Measurements from ENCODE around the gene TTC31.
"Not testable (repeated sequence)": the region's sequence is repeated elsewhere in the genome, so short reads cannot be mapped to it uniquely, and the experiment has no call there.

The TTC31 gene

GRCh38 chr2:74482801-74483674, at the start of gene TTC31, which contains the start of gene CCDC142:
TTC31 (plus strand) TSS chr2:74483081; CDS start chr2:74483096, 15 bp downstream.
CCDC142 (minus strand) TSS chr2:74482998; CDS start chr2:74482837, 161 bp downstream.
- DNase-seq (ENCODE audit: low read depth): peak; percentile 91

GRCh38 chr2:74436111-74436805, 46.6 kb upstream of the TTC31 start:
- DNase-seq (ENCODE audit: low read depth): no peak

- no peak for DNase-seq (ENCODE audit: low read depth)
Measured at GRCh38 chr2:74436848-74437695, 45.8 kb upstream of the TTC31 start.

GRCh38 chr2:74438248-74438647, 44.6 kb upstream of the TTC31 start:
- DNase-seq (ENCODE audit: low read depth): no peak

- no peak for DNase-seq (ENCODE audit: low read depth)
Measured at GRCh38 chr2:74439373-74439772, 43.5 kb upstream of the TTC31 start.

GRCh38 chr2:74439803-74440377, 43.0 kb upstream of the TTC31 start:
- DNase-seq (ENCODE audit: low read depth): no peak

GRCh38 chr2:74440378-74441169, 42.3 kb upstream of the TTC31 start:
- DNase-seq (ENCODE audit: low read depth): no peak

- no peak for DNase-seq (ENCODE audit: low read depth)
Measured at GRCh38 chr2:74441170-74441689, 41.7 kb upstream of the TTC31 start.

GRCh38 chr2:74441690-74442482, 41.0 kb upstream of the TTC31 start, which contains the start of gene RTKN:
RTKN (minus strand) TSS chr2:74441937; CDS start chr2:74441816, 121 bp downstream.
- no peak for DNase-seq (ENCODE audit: low read depth)

- not testable (repeated sequence) for DNase-seq (ENCODE audit: low read depth)
Measured at GRCh38 chr2:74442483-74443297, 40.2 kb upstream of the TTC31 start.

GRCh38 chr2:74444498-74445318, 38.2 kb upstream of the TTC31 start:
- no peak for DNase-seq (ENCODE audit: low read depth)

GRCh38 chr2:74447230-74447999, 35.5 kb upstream of the TTC31 start:
- no peak for DNase-seq (ENCODE audit: low read depth)

- DNase-seq (ENCODE audit: low read depth): no peak
Measured at GRCh38 chr2:74448771-74449170, 34.1 kb upstream of the TTC31 start.

GRCh38 chr2:74450570-74451190, 32.2 kb upstream of the TTC31 start:
- DNase-seq (ENCODE audit: low read depth): no peak

- DNase-seq (ENCODE audit: low read depth): peak; percentile 93
Measured at GRCh38 chr2:74454654-74455511, 28.0 kb upstream of the TTC31 start, which contains the start of gene INO80B. INO80B (plus strand) TSS chr2:74455087; CDS start chr2:74455117, 30 bp downstream.

GRCh38 chr2:74457129-74457548, 25.7 kb upstream of the TTC31 start:
- no peak for DNase-seq (ENCODE audit: low read depth)

Data from fibroblast of the conjunctiva (primary cell).